HG02981 (cell line): ENCODE measurements around the gene NHLRC2.

Experiments
- ATAC-seq: cut with Tn5 transposase; IDR thresholded peaks from one replicate; pipeline ENCODE4 v1.9.1; 2021; ENCODE audit warnings: mild to moderate bottlenecking, moderate library complexity; ENCODE audit not compliant: unreplicated experiment

Gene NHLRC2

GRCh38 chr10:113859261-113859660 lies 4.8 kb downstream of the NHLRC2 start:
- peak; percentile 33 for ATAC-seq

- ATAC-seq, result no peak
Measured at GRCh38 chr10:113865901-113866300, 11.4 kb downstream of the NHLRC2 start.

DNA sequence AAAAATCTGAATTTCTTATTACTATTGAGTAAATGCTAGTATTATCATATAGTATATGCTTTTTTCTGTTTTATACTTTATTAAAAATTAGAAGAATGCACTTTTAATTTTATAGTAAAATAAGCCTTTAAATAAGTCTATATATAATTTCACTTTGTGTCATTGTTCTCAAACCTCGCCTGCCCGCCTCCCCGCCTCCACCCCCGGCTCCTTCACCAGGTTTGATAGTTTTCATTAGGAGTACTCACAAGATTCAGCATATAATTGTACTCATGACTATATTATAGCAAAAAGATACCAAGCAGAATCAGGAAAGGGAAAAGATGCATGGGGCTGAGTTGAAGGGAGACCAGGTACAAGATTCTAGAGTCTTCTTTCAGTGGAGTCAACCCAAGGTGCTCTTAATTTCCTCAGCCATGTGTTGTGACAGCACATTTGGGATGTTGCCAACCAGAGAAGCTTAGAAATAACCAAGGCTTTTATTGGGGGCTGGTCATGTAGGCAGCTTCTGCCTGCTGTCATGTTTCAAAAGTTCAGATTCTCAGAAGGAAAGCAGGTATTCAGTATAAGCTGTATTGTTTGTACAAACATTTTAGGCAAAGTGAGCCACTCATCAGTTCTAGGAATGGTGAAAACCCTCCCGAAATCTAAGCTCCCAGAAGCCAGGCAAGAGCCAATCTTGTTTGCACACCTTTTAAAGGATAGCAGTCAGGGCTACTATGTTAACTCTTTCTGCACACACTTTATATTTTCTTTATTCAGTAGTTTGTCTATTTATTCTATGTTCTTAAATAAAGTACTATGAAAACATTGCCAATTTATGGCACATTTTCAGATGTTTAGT lies 12.3 kb downstream of the NHLRC2 start:
- ATAC-seq, result no peak

DNA sequence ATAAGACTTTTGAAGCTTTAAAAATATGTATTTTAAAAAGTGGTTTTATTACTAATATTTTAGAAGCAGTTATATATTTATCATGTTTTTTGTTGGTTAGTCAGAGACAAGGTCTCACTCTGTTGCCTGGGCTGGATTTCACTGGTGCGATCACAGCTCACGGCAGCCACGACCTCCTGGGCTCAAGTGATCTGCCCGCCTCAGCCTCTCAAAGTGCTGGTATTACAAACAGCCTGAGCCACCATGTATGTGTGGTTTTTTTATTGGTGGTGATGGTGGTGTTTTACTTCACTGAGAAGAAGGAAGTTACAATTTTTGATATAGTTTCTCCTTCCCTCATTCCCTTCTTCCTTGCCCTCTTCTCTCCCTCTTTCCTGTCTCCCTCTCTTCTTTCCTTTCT lies 13.4 kb downstream of the NHLRC2 start:
- ATAC-seq, result no peak

- ATAC-seq, result no peak
Measured at GRCh38 chr10:113869789-113870188, 15.3 kb downstream of the NHLRC2 start.

DNA sequence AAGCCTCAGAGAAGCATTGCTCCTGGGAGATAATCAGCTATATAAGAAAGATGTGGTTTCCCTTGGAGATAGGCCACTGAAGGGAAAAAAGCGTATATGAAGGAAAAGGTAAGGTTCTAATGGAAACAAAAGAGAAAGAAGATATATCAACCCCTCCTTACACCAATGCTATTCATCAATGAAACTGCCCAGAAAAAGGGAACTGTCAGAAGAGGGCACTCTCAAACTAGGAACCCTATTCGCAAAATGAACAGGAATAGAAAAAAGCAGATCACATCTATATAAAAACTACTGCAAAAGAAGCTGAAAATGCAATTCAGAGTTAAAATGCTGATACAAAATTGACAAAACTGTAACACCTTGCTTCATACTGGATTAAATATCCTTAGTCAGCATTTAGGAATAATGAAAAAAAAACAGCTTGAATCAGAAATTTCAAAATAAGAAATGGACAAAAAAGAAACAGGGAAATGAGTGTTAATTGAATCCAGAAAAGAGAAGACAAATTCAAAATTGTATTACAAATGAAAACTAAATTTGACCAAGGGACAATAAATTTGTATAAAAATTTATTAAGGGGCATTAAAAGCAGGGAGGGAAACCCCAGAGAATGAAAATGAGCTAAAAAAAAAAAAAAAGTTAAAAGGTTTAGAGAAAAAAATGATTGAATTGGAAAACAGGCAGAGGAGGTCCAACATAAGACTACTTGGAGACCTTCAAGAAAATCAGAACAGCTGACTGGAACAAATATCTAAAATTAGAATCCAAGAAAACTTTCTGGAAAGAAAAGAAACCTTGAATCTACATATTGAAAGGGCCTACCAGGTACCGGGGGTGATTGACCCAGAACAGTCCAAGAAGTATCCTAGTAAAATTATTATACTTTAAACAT lies 17.9 kb downstream of the NHLRC2 start:
- ATAC-seq, result no peak

DNA sequence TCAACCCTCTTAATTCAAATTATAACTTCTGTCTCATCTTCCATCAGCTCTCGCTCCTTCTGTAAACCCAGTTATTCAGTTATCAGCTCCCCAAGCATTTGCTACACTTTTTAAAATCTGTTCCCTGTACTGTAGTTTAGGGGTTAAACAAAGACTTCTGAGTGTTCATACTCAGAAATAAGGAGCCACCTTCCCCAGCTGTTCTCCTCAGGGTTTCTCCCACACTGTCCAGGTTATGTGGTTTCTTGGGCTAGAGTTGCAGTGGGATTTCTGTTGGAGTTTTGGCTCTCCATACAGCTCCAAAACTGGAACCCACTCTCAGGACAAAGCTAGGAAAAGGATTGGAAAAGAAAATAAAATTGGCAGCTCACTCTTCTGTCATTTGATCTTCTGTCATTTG lies 20.8 kb downstream of the NHLRC2 start:
- ATAC-seq, result no peak

- ATAC-seq, result no peak
Measured at GRCh38 chr10:113876461-113876860, 22.0 kb downstream of the NHLRC2 start.

GRCh38 chr10:113879691-113880090 lies 25.2 kb downstream of the NHLRC2 start:
- peak; percentile 71 for ATAC-seq

DNA sequence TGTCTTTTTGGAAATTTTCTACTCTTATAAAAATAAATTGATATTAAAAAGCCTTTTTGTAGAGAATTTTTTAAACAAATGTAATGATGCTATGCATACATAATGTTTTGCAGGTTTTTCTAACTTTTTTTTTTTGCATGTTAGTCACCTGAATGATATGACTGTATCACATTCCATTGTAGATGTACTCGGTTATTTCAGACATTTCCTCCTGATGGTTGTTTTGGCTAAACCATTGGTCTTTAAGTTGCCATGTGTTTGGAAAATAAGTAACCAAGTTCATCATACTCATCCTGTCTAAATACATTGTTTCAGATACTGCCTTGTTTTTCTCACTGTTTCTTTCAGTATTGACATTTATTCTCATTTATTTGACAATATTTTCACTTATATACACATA lies 25.8 kb downstream of the NHLRC2 start:
- ATAC-seq, result no peak

DNA sequence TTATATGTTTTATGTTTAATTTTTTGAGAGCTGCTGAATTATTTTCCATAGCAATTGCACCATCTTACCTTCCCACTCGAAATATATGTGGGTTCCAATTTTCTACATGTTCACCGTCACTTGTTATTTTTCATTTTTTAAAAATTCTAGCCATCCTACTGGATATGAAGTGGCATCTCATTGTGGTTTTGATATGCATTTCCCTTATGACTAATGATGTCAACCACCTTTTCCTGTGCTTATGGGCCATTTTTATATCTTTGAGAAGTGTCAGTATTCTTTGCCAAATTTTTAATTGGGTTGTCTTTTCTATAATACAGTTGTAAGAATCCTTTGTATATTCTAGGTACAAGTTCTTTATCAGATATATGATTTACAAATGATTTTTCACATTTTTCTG lies 27.8 kb downstream of the NHLRC2 start:
- ATAC-seq, result no peak

GRCh38 chr10:113889911-113890310 lies 35.5 kb downstream of the NHLRC2 start:
- no peak for ATAC-seq

GRCh38 chr10:113890769-113891168 lies 36.3 kb downstream of the NHLRC2 start:
- ATAC-seq, result no peak

GRCh38 chr10:113891476-113891875 lies 37.0 kb downstream of the NHLRC2 start:
- ATAC-seq, result no peak

DNA sequence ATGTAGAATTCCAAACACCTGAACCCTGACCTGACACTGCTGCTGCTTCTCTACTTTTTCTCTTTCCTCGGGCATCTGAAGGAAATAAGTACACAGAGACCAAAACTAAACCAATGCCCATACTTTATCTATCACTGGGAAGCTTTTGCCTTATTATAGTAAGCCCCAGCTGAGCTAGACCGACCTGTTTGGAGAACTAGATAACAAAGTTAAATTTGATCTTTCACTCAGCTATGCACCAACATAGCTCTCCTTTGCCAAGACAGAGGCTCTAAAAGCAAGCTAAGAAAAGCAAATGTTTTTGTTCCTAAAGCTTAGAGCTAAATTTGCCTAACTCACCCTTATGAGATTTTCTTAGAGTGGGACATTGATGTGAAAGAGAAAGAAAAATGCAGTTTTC lies 39.1 kb downstream of the NHLRC2 start:
- ATAC-seq, result no peak

- no peak for ATAC-seq
Measured at GRCh38 chr10:113894581-113894980, 40.1 kb downstream of the NHLRC2 start.

GRCh38 chr10:113895018-113895417 lies 40.6 kb downstream of the NHLRC2 start:
- no peak for ATAC-seq

GRCh38 chr10:113897693-113898618 lies 43.5 kb downstream of the NHLRC2 start:
- ATAC-seq, result no peak

DNA sequence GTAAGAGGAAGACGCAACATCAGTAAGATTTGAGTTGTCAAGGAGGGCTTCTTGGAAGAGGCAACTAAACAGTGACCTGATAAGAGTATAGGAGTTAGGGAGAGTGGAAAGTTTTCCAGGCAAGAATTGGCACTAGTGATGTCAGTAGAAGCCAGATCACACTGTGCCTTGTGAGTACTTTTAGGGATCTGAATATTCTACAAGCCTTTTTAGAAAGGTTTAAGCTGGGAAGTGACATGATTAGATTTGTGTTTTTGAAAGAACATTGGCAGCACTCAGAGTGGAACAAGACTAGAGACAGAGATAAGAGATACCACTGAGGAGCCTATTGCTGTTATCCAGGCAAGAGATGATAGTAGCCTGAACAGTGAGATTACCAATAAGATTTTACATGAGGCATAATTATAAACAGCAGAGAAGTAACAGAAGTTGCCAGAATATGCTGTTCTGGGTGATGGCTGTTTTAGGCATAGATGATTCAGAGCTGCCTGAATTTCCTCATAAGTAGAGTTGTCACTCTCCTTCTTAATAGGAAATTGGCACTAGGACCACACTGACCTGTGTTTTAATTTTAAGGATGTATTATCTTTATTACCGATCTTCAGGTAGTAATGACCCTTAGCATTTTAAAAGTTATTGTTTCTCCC lies 45.6 kb downstream of the NHLRC2 start:
- ATAC-seq, result no peak

GRCh38 chr10:113905756-113906155 lies 51.3 kb downstream of the NHLRC2 start:
- ATAC-seq, result no peak
